ENCODE data around the gene TFB1M.
"Not testable (repeated sequence)": the region's sequence is repeated elsewhere in the genome, so short reads cannot be mapped to it uniquely, and the experiment has no call there.

TFB1M gene

DNA sequence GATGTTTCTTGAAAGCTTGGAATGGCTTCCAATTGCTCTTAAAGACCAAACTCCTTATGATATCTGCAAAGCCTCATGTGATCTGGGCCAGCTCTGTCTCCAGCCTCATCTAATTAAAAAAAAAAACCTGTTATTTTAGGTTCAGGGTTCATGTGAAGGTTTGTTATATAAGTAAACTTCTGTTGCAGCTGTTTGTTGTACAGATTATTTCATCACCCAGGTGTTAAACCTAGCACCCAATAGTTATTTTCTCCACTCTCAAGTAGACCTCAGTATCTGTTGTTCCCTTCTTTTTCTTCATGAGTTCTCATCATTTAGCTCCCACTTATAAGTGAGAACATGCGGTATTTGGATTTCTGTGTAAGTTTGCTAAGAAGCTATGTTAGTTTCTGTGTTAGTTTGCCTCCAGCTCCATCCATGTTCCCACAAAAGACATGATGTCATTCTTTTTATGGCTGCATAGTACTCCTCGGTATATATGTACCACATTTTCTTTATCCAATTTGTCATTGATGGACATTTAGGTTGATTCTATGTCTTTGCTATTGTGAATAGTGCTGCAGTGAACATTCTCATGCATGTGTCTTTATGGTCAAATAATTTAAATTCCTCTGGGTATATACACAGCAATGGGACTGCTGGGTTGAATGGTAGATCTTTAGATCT is 30.2 kb upstream of the TFB1M start:
- H3K27me3 ChIP-seq (ENCODE audit: control insufficient read depth, insufficient read depth, low read length): no peaks in the 10 kb centered on the region
- H3K9me3 ChIP-seq (ENCODE audit: control insufficient read depth, insufficient read depth, low read length): no peaks in the 10 kb centered on the region
- no peak overlapping the region for H3K4me3 ChIP-seq (ENCODE audit: low read depth, low read length)
- H3K4me1 ChIP-seq (ENCODE audit: control insufficient read depth, insufficient read depth, low read length): peaks cover 2% of the 10 kb centered on the region
- no peaks in the 10 kb centered on the region for H3K36me3 ChIP-seq (ENCODE audit: control insufficient read depth, insufficient read depth, low read length)
- no peak overlapping the region for H3K9ac ChIP-seq (ENCODE audit: low read depth, low read length)

DNA sequence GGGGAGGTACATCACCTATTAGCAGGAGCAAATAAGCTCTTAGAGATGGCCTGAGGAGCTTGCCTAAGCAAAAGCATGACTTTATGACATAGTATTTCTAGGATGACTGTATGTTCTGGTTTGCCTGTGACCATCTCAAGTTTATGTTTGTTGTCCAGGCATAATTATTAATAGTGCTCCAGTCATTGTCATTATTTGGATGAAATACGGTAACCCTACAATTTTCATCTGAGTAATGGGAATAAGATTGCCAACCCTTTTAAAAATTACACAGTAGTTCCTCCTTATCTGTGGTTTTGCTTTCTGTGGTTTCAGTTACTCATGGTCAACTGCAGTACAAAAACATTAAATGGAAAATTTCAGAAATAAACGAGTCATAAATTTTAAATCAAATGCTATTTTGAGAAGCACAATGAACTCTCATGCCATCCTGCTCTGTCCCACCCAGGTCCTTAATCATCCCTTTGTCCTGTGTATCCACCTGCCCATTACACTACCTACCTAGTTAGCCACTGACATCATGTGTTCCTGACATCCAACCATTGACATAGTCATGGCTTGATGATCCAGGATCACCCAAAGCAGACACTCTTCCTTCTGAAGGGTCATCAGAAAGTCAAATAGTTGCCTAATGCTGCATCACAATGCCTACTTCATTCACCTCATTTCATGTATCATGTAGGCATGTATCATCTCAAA is 27.0 kb upstream of the TFB1M start:
- Histone ChIP-seq H3K27me3 (ENCODE audit: control insufficient read depth, insufficient read depth, low read length) (no peaks in the 10 kb centered on the region), H3K4me3 (ENCODE audit: low read depth, low read length) (no peak overlapping the region), H3K9ac (ENCODE audit: low read depth, low read length) (no peak overlapping the region), H3K36me3 (ENCODE audit: control insufficient read depth, insufficient read depth, low read length) (no peaks in the 10 kb centered on the region), H3K4me1 (ENCODE audit: control insufficient read depth, insufficient read depth, low read length) (peaks cover 2% of the 10 kb centered on the region), H3K9me3 (ENCODE audit: control insufficient read depth, insufficient read depth, low read length) (no peaks in the 10 kb centered on the region)

DNA sequence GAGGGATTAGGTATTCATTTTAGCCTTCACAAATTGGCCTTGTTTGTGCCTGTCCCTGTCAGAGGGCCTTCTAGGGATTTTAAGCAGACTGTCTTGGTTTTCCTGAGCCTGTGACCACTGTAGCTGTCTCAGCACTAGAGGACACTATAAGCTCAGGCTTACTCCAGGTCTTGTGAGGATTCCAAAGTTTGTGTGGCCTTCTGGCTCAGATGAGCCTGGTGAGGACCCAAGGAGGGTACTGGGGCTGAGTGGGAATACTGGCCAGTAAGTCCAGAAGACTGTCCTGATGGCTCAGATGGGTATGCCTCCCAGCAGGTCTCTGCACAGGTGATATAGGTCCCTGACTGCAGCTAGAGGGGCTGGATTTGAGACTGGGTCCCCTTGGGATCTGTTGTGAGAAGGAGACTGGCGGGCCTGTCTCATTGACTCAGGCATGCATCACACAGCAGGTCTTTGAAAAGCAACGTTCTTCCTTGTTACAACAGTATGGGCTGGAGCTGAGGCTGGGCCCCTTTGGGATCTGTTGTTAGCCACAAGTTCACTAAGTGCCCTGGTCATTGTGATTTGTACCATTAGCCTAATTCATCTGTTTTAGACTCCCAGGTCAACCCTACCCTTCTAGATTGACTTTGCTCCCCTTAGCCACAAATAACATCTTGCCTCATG is 26.3 kb upstream of the TFB1M start:
- no peaks in the 10 kb centered on the region for H3K36me3 ChIP-seq (ENCODE audit: control insufficient read depth, insufficient read depth, low read length)
- H3K9me3 ChIP-seq (ENCODE audit: control insufficient read depth, insufficient read depth, low read length): no peaks in the 10 kb centered on the region
- H3K27me3 ChIP-seq (ENCODE audit: control insufficient read depth, insufficient read depth, low read length): no peaks in the 10 kb centered on the region
- peaks cover 2% of the 10 kb centered on the region for H3K4me1 ChIP-seq (ENCODE audit: control insufficient read depth, insufficient read depth, low read length)
- no peak overlapping the region for H3K9ac ChIP-seq (ENCODE audit: low read depth, low read length)
- H3K4me3 ChIP-seq (ENCODE audit: low read depth, low read length): no peak overlapping the region

DNA sequence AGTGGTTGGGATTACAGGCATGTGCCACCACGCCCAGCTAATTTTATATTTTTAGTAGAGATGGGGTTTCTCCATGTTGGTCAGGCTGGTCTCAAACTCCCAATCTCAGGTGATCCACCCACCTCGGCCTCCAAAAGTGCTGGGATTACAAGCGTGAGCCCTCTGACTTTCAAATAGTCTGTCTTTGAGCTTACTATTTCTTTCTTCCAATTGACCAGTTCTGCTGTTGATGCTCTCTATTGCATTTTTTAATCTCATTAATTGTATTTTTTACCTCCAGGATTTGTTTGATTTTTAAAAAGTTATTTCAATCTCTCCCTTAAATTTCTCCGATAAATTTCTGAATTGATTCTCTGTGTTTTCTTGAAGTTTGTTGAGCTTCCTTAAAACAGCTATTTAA is 25.6 kb upstream of the TFB1M start:
- not testable (repeated sequence) for H3K4me3 ChIP-seq (ENCODE audit: low read depth, low read length); H3K9me3 ChIP-seq (ENCODE audit: control insufficient read depth, insufficient read depth, low read length); H3K9ac ChIP-seq (ENCODE audit: low read depth, low read length); H3K4me1 ChIP-seq (ENCODE audit: control insufficient read depth, insufficient read depth, low read length); H3K27me3 ChIP-seq (ENCODE audit: control insufficient read depth, insufficient read depth, low read length); H3K36me3 ChIP-seq (ENCODE audit: control insufficient read depth, insufficient read depth, low read length)

DNA sequence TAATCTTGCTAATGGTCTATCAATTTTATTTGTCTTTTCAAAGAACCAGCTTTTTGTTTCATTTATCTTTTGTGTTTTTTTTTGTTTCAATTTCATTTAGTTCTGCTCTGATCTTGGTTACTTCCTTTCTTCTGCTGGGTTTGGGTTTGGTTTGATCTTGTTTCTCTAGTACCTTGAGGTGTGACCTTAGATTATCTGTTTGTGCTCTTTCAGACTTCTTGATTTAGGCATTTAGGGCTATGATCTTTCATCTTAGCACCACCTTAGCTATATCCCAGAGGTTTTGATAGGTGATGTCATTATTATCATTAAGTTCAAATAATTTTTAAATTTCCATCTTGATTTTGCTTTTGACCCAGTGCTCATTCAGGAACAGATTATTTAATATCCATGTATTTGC is 24.0 kb upstream of the TFB1M start:
- H3K9me3 ChIP-seq (ENCODE audit: control insufficient read depth, insufficient read depth, low read length); H3K27me3 ChIP-seq (ENCODE audit: control insufficient read depth, insufficient read depth, low read length); H3K4me3 ChIP-seq (ENCODE audit: low read depth, low read length); H3K9ac ChIP-seq (ENCODE audit: low read depth, low read length); H3K36me3 ChIP-seq (ENCODE audit: control insufficient read depth, insufficient read depth, low read length); H3K4me1 ChIP-seq (ENCODE audit: control insufficient read depth, insufficient read depth, low read length): not testable (repeated sequence)

DNA sequence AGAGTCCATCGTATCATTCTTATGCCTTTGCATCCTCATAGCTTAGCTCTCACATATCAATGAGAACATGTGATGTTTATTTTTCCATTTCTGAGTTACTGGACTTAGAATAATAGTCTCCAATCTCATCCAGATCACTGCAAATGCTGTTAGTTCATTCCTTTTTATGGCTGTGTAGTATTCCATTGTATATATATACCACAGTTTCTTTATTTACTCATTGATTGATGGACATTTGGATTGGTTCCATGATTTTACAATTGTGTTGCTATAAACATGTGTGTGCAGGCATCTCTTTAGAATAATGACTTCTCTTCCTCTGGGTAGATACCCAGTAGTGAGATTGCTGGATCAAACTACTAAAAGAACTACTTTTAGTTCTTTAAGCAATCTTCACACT is 21.0 kb upstream of the TFB1M start:
- Histone ChIP-seq H3K4me1 (ENCODE audit: control insufficient read depth, insufficient read depth, low read length) (peaks cover 2% of the 10 kb centered on the region), H3K9ac (ENCODE audit: low read depth, low read length) (no peak overlapping the region), H3K9me3 (ENCODE audit: control insufficient read depth, insufficient read depth, low read length) (no peaks in the 10 kb centered on the region), H3K27me3 (ENCODE audit: control insufficient read depth, insufficient read depth, low read length) (no peaks in the 10 kb centered on the region), H3K36me3 (ENCODE audit: control insufficient read depth, insufficient read depth, low read length) (no peaks in the 10 kb centered on the region), H3K4me3 (ENCODE audit: low read depth, low read length) (no peak overlapping the region)

DNA sequence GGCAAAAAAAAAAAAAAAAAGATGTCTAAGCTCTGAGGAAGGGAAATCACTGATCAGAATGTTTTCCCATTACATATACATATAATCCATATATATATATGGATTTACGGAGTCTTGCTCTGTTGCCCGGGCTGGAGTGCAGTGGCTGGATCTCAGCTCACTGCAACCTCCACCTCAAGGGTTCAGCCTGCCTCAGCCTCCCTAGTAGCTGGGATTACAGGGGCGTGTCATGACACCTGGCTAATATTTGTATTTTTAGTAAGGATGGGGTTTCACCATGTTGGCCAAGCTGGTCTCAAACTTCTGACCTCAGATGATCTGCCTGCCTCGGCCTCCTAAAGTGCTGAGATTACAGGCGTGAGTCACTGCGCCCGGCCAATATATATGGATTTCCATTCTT is 19.8 kb upstream of the TFB1M start:
- H3K9me3 ChIP-seq (ENCODE audit: control insufficient read depth, insufficient read depth, low read length); H3K9ac ChIP-seq (ENCODE audit: low read depth, low read length); H3K4me1 ChIP-seq (ENCODE audit: control insufficient read depth, insufficient read depth, low read length); H3K27me3 ChIP-seq (ENCODE audit: control insufficient read depth, insufficient read depth, low read length); H3K36me3 ChIP-seq (ENCODE audit: control insufficient read depth, insufficient read depth, low read length); H3K4me3 ChIP-seq (ENCODE audit: low read depth, low read length): not testable (repeated sequence)

DNA sequence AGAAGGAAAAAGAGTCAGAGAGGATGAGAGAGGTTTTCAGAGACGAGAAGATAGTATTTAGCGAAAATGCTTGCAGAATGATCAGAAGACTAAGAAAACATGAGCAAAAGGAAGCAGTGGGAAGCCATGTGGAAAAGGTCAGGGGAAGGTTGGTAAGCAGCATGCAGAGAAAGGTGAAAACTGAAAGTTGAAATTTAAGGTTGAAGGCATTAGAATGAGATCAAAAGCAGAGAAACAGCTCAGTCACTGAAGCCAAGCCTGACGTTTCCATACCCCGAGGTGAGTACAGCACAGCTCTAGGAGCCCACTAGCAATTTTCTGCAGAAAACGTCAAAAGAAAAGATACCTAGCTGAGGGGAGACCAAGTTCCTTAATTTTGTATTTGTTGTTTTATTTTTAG is 19.1 kb upstream of the TFB1M start:
- Histone ChIP-seq H3K4me3 (ENCODE audit: low read depth, low read length) (no peak overlapping the region), H3K4me1 (ENCODE audit: control insufficient read depth, insufficient read depth, low read length) (peaks cover 6% of the 10 kb centered on the region), H3K9ac (ENCODE audit: low read depth, low read length) (no peak overlapping the region), H3K27me3 (ENCODE audit: control insufficient read depth, insufficient read depth, low read length) (no peaks in the 10 kb centered on the region), H3K9me3 (ENCODE audit: control insufficient read depth, insufficient read depth, low read length) (no peaks in the 10 kb centered on the region), H3K36me3 (ENCODE audit: control insufficient read depth, insufficient read depth, low read length) (no peaks in the 10 kb centered on the region)

DNA sequence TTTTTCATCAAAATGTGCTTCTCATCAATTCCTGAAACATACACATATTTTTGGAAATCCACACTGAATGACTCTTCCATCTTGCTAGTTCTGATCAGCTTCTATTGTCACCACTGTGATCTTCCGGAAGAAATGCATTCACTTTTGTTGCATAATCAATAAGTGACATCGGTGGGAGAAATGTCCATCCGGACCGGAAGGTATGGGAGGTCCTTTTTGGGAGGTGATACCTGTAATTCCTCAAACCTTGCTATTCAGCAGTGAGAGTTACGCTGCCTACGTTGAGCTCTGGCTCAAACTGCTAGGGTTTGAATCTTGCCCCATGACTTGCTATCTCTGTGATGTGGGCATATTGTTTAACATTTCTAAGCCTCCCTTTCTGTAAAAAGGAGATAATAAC is 16.6 kb upstream of the TFB1M start:
- Histone ChIP-seq H3K4me3 (ENCODE audit: low read depth, low read length) (no peak overlapping the region), H3K27me3 (ENCODE audit: control insufficient read depth, insufficient read depth, low read length) (no peaks in the 10 kb centered on the region), H3K9me3 (ENCODE audit: control insufficient read depth, insufficient read depth, low read length) (no peaks in the 10 kb centered on the region), H3K4me1 (ENCODE audit: control insufficient read depth, insufficient read depth, low read length) (peaks cover 7% of the 10 kb centered on the region), H3K36me3 (ENCODE audit: control insufficient read depth, insufficient read depth, low read length) (no peaks in the 10 kb centered on the region), H3K9ac (ENCODE audit: low read depth, low read length) (no peak overlapping the region)

DNA sequence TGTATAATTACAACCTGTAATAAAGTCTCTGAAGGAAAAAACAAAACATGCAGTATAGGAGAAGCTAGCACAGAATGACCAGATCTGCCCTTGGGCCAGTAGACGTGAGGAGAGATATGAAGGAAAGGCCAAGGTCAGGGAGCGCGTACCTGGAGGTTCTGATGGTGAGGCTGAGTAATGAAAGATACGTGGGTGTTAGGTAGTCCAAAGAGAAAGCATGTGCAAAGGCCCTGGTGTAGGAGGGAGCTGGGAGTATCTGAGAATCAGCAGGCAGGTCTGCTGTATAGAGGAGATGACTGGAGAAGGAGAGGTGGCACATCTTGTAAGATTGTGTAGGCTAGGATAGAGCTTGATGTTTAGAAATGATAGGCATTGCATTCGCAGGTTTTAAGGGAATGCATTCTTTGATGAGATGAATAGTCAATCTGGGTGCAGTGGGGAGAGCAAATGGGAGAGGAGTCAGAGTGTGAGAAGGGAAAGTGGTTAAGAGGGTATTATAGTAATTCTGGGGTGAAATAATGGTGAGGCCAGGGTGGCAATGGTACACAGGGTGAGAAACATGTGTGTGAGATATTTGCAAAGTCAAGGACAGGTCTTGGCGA is 15.9 kb upstream of the TFB1M start:
- Histone ChIP-seq H3K36me3 (ENCODE audit: control insufficient read depth, insufficient read depth, low read length) (no peaks in the 10 kb centered on the region), H3K9ac (ENCODE audit: low read depth, low read length) (no peak overlapping the region), H3K4me3 (ENCODE audit: low read depth, low read length) (no peak overlapping the region), H3K27me3 (ENCODE audit: control insufficient read depth, insufficient read depth, low read length) (no peaks in the 10 kb centered on the region), H3K9me3 (ENCODE audit: control insufficient read depth, insufficient read depth, low read length) (no peaks in the 10 kb centered on the region), H3K4me1 (ENCODE audit: control insufficient read depth, insufficient read depth, low read length) (peaks cover 12% of the 10 kb centered on the region)

DNA sequence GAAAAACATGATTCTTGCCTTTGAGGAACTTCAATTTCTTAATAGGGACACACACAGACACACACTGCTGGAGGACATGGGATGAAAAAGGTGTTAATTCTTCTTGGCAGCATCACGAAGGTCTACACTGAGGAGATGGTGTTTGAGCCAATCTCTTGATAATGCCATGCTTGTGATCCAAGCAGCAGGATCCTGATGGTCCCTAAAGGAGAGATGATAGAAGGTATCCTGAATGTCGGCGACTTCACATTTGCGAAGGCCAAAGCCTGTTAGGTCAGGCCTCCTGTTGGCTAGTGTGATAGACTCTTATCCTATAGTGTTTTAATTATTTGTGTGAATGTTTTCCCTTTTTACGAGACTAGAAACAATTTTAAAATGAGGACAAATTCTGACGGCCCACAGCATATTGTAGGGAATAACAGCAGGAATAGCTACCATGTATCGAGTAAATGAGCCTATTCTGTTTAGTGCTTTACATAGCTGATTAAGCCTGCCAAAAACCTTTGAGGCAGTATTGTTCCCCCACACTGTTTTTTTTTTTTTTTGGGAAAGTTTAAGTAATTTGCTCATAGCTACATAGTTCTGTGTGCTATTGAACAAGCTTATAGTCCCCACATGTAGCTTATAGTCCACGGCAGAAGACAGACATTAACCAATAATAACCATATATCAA is 15.3 kb upstream of the TFB1M start:
- Histone ChIP-seq H3K9ac (ENCODE audit: low read depth, low read length) (no peak overlapping the region), H3K27me3 (ENCODE audit: control insufficient read depth, insufficient read depth, low read length) (no peaks in the 10 kb centered on the region), H3K4me1 (ENCODE audit: control insufficient read depth, insufficient read depth, low read length) (peaks cover 12% of the 10 kb centered on the region), H3K36me3 (ENCODE audit: control insufficient read depth, insufficient read depth, low read length) (no peaks in the 10 kb centered on the region), H3K9me3 (ENCODE audit: control insufficient read depth, insufficient read depth, low read length) (no peaks in the 10 kb centered on the region), H3K4me3 (ENCODE audit: low read depth, low read length) (no peak overlapping the region)
